Brain microvascular endothelial cell (primary cell): ENCODE results near the gene ZCCHC14.

Source experiments
- DNase-seq: peaks from one replicate; pipeline ENCODE4 v3.0.0-alpha.2; 2020
- H3K27ac ChIP-seq: fragments of 250-450 bp; sonication (Bioruptor Pico); 2 replicates; pipeline ENCODE4 v1.5.1; 2020; ENCODE audit warnings: mild to moderate bottlenecking, moderate library complexity
- H3K27me3 ChIP-seq: fragments of 250-450 bp; sonication (Bioruptor Pico); replicated peaks from 2 replicates; pipeline ENCODE4 v1.5.1; 2020; ENCODE audit warnings: mild to moderate bottlenecking
- H3K36me3 ChIP-seq: fragments of 250-450 bp; sonication (Bioruptor Pico); replicated peaks from 2 replicates; pipeline ENCODE4 v1.5.1; 2020; ENCODE audit warnings: mild to moderate bottlenecking
- H3K4me3 ChIP-seq: 2 replicates; pipeline ENCODE4 v1.5.1; 2011; ENCODE audit warnings: low read depth, mild to moderate bottlenecking, control low read depth, low read length, moderate library complexity
- CTCF ChIP-seq: IDR thresholded peaks from 2 replicates; pipeline ENCODE4 v1.5.1; 2011; ENCODE audit warnings: low read depth, mild to moderate bottlenecking, moderate library complexity, low read length, control low read depth, inconsistent platforms; ENCODE audit errors: missing control alignments
- in situ Hi-C: cut with HindIII; loops from 2 replicates; pipeline ENCODE4 v1.10.0; 2017; ENCODE audit warnings: low sequenced_read_pairs, low pct_ligation_motif_present

Gene ZCCHC14

GRCh38 chr16:87458424-87458915 lies 34.4 kb downstream of the ZCCHC14 start:
- H3K36me3 ChIP-seq = peaks cover 7% of the 10 kb centered on the region
- peak overlapping the region; percentile 36 for H3K27ac ChIP-seq
- DNase-seq = no peak
- no peak overlapping the region for H3K4me3 ChIP-seq
- no peak for TF ChIP-seq CTCF
- in situ Hi-C loops = no loop called here
- H3K27me3 ChIP-seq = no peaks in the 10 kb centered on the region

GRCh38 chr16:87457709-87458423 lies 35.0 kb downstream of the ZCCHC14 start:
- no peak for TF ChIP-seq CTCF
- in situ Hi-C loops = no loop called here
- peaks cover 8% of the 10 kb centered on the region for H3K36me3 ChIP-seq
- no peak overlapping the region for H3K4me3 ChIP-seq
- DNase-seq = peak; percentile 91
- peak overlapping the region; percentile 36 for H3K27ac ChIP-seq
- no peaks in the 10 kb centered on the region for H3K27me3 ChIP-seq

GRCh38 chr16:87457061-87457611 lies 35.7 kb downstream of the ZCCHC14 start:
- in situ Hi-C loops = no loop called here
- H3K27ac ChIP-seq = peak overlapping the region; percentile 36
- no peak overlapping the region for H3K4me3 ChIP-seq
- no peaks in the 10 kb centered on the region for H3K27me3 ChIP-seq
- H3K36me3 ChIP-seq = peaks cover 11% of the 10 kb centered on the region
- no peak for DNase-seq
- no peak for TF ChIP-seq CTCF

- TF ChIP-seq CTCF = no peak
- peaks cover 11% of the 10 kb centered on the region for H3K36me3 ChIP-seq
- no peak overlapping the region for H3K27ac ChIP-seq
- H3K4me3 ChIP-seq = no peak overlapping the region
- no peaks in the 10 kb centered on the region for H3K27me3 ChIP-seq
- DNase-seq = no peak
- in situ Hi-C loops = no loop called here
Measured at GRCh38 chr16:87454391-87454790, 38.4 kb downstream of the ZCCHC14 start.

GRCh38 chr16:87453326-87453725 lies 39.5 kb downstream of the ZCCHC14 start:
- no peak overlapping the region for H3K4me3 ChIP-seq
- in situ Hi-C loops = no loop called here
- H3K27ac ChIP-seq = no peak overlapping the region
- H3K36me3 ChIP-seq = peaks cover 8% of the 10 kb centered on the region
- no peak for TF ChIP-seq CTCF
- no peak for DNase-seq
- H3K27me3 ChIP-seq = no peaks in the 10 kb centered on the region
